ENCODE measurements around the gene HOXA3.

The HOXA3 gene

GRCh38 chr7:27079234-27079975 is 73.0 kb downstream of the HOXA3 start:
- DNase-seq: no peak

GRCh38 chr7:27078616-27079233 is 73.7 kb downstream of the HOXA3 start:
- no peak for DNase-seq

GRCh38 chr7:27073076-27073475 is 79.3 kb downstream of the HOXA3 start:
- no peak for DNase-seq

GRCh38 chr7:27071622-27072390 is 80.6 kb downstream of the HOXA3 start:
- DNase-seq: no peak

- no peak for DNase-seq
Observed at GRCh38 chr7:27068259-27068658, 84.1 kb downstream of the HOXA3 start.

GRCh38 chr7:27066148-27066547 is 86.2 kb downstream of the HOXA3 start:
- no peak for DNase-seq

- DNase-seq: no peak
Observed at GRCh38 chr7:27065709-27066108, 86.7 kb downstream of the HOXA3 start.

GRCh38 chr7:27064661-27065060 is 87.7 kb downstream of the HOXA3 start:
- DNase-seq: no peak

- DNase-seq: no peak
Observed at GRCh38 chr7:27064159-27064558, 88.2 kb downstream of the HOXA3 start.

- no peak for DNase-seq
Observed at GRCh38 chr7:27062946-27063345, 89.4 kb downstream of the HOXA3 start.

Measured in cerebellar nuclear complex (tissue), 1 donor.